HG02678 (cell line): ENCODE data around the gene HOXA9.

Experiments used
- ATAC-seq: cut with Tn5 transposase; IDR thresholded peaks from one replicate; pipeline ENCODE4 v1.9.1; 2021; ENCODE audit warnings: mild to moderate bottlenecking, moderate library complexity; ENCODE audit not compliant: unreplicated experiment

The HOXA9 gene

GRCh38 chr7:27177795-27178320 lies 12.5 kb upstream of the HOXA9 start:
- ATAC-seq, result no peak

- ATAC-seq, result no peak
Measured at GRCh38 chr7:27176962-27177794, 11.8 kb upstream of the HOXA9 start.

- no peak for ATAC-seq
Measured at GRCh38 chr7:27176524-27176845, 11.1 kb upstream of the HOXA9 start.

DNA sequence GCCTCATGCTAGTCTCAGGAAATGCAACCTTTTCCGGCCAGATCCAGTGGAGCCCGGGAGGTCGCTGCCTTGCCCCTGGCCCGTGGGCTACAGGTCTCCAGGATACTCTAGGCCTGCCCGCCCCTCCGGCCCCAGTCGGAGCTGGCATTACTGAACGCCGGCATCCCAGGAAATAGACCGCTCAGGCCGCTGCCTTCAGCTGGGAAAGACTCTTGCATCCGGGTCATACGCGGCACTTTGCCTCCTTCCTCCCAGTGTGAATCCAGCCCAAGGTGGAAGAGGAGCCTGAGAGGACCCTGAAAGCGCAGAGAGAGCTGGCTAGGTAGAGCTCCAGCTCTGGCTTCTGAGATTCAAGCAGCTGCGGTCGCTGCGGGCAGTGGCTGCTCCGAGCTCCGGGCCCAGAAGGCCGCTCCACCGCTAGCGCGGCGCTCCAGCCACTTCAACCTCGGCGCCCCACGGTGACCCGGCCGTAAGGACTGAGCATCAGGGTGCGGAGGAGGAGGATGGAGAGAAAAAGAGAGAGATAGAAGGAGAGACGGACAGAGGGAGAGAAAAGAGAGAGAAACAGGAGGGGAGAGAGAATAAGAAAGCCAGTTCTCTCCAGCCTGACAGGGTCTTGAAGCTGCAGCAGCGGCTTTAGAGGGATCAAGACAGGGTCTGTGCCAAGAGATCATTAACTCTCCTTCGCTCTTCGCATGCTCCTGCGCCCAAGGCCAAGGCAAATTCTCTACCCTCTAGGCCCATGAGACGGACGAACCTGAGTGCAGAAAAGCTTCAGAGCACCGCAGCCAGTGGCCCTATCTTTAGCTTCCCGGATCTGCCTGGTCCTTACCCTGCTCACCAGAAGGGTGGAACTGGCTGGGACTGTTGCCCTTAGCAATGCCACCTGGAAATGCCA lies 10.5 kb upstream of the HOXA9 start:
- ATAC-seq, result no peak

- ATAC-seq, result no peak
Measured at GRCh38 chr7:27174874-27175625, 9.7 kb upstream of the HOXA9 start.

DNA sequence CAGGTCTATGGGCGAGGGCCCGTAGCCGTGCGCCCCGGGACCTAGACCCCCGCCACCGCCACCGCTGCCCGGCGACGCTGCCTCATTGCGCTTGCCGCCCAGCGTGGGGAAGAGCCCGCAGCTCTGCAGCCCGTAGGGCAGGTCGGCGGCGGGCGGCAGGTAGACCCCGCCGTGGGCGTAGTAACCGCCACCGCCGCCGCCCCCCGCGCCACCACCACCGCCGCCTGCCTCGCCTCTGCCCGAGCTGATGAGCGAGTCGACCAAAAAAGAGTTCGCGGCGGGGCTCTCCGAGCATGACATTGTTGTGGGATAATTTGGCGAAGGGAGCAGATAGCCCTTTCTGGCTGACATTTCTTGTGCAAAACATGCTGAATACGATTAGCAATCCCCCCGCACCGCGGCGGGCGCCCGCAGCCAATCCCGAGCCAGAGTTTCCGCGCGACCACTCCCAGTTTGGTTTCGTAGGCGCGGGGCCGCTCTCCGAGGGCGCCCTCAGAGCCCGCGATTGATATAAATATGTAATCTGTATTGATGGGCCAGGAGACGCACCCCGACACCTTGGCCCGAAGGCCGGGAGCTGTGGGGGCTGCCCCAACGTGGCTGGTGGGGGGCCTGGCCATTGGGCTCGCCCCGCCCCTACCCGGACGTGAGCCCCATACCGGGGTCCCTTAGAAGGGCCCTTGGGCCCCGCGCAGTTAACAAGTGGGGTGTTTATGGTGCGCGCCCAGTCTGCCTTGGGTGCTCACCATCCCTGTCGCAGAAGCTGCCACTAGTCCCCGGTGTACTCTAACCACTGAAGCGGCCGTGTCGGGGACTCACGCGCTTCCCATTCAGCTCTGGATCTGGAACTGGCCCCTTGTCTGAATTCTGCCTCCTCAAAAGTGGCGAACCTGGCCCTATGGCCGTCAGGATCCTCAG lies 8.9 kb upstream of the HOXA9 start, which contains the start of gene HOXA10:
Gene HOXA10, minus strand, starts transcription at position 365 of the 918 bp plus-strand sequence. Its CDS starts 14 bp downstream, at position 351.
- no peak for ATAC-seq

DNA sequence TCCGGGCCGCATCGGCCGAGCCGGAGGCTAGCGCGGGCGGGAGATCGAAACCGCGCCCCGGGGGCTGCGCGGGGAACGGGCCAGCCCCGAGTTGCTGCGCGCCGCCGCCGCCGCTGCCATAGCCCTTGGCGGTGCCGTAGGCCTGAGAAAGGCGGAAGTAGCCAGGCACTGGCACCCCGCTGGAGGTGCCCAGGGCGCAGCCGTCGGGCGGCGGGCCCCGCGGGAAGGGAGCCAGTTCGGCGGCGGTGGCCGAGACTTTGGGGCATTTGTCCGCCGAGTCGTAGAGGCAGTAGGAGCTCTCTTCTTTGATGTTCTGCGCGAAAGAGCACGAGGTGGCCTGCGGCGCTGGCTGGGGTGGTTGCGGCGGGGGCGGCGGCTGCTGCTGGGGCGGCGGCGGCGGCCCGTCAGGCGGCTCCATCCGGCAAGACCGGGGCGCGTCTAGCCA lies 8.2 kb upstream of the HOXA9 start:
- ATAC-seq, result no peak

DNA sequence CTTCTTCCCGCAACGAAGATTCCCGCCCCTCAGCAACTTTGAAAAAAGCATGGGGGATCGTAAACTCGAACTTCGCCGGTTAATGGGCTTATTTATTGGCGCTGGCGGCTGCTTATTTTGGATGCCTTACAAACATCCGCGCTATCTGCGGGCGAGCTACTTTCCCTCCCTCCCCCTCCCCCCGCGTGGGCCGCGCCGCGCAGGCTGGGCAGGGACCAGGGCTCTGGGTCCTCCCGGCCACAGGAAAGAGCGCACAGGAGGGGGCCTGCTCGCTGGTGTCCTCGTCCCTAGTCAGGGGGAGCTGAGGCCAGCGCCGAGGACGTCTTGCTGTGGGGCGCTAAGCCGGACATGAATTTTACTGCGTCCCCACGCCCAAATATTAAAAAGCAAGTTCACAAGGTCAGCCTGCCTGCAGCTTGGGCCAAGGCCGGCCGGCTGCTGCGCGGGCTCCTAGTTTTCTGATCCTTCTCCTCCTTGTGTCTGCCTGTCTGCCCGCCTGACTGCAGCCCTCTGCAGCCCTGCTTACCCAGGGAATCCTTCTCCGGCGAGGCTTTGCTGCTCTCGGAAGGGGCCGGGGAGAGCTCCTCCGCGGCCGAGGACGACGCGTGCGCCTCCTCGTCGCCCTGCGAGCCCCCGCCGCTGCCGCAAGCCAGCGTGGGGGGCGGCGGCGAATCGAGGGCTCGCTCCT lies 7.6 kb upstream of the HOXA9 start:
- ATAC-seq, result no peak

- no peak for ATAC-seq
Measured at GRCh38 chr7:27172315-27172774, 7.0 kb upstream of the HOXA9 start.

DNA sequence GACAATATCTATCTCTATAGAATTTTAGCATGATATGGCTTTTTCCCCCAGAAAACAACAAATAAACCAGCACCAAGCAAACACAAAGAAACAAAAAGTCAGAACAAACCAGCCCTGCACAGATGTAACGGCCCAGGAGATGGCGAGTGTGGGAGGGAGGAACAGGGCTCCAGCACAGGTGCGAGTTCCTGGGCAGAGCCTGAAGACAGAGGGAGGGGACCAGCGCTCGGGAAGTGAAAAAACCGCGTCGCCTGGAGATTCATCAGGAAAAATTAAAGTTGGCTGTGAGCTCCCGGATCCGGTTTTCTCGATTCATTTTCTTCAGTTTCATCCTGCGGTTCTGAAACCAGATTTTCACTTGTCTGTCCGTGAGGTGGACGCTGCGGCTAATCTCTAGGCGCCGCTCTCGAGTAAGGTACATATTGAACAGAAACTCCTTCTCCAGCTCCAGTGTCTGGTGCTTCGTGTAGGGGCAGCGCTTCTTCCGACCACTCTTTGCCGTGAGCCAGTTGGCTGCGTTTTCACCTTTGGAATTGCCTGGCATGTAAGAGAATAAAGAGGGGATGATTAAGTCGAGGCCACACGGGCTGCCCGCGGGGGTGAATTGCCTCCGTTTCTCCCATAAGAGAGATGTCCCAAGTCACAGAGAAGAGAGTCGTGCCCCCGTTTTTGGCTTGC lies 6.4 kb upstream of the HOXA9 start:
- no peak for ATAC-seq

DNA sequence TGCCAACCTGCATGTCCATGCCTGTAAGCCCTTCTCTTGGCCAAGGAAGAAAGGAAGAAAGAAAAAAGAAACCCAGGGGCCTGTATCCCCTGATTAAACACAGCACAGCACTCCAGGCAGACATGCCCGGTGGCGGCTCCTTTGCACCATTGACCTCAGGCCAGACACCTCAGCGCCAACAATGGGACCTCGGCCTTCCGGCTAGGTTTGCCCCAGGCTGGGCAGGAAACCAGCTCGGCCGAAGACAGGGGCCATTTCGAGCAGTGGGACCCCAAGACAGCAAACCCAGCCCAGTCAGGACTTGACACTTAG lies 5.9 kb upstream of the HOXA9 start:
- no peak for ATAC-seq

GRCh38 chr7:27170426-27171324 lies 5.3 kb upstream of the HOXA9 start:
- ATAC-seq, result no peak

GRCh38 chr7:27169658-27170425 lies 4.5 kb upstream of the HOXA9 start:
- ATAC-seq, result no peak

GRCh38 chr7:27168265-27168947 lies 3.1 kb upstream of the HOXA9 start:
- ATAC-seq, result no peak

DNA sequence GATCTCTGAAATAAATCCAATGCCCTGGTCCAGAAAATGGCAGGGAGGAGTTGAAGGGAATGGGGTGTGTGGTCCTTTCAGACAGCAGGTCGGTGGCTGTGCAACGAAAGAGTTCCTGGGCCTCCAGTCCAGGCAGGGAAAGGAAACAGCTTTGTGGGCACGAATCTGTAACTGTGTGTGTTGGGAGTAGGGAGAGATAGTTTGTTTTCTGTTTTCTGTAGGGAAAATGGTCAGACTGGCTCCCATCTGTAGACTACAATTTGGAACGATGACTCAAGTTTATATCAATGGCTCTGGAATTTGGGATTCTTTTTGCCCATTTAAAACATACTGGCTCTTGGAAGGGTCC lies 2.6 kb upstream of the HOXA9 start:
- no peak for ATAC-seq
